ENCODE data around the gene FIGN.

DNA sequence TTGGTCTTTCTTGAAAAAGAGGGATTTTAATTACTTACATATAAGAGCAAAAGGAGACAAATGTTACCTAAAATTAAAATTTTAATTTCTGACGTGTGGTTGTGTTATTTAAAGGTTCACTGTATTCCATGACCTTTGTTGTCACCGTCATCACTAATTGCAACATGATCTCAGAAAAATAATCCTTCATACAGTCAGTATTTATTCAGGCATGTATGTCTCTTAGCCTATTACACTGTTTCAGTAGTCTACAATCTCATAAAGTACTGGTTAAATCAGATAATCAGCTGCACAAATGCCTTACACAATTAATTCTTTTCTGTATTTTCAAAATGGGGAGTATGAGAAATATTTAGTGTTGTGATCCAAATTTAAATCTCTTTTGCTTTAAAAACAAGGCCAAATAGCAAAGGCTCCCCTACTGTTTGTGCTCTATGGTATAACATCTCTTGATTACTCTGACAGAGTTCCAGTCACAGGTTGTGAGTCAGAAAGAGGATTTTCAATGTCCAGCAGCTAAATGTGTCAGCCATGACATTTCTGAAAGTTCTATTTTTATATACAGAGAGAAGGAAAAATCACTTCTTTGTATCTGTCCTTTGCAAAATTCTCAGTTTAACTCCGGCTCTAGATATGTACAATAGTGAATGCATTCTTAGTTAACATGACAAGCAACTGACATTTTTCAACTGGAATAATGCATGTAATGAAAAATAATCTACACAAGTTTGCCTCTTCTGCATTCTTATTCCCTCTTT, 184.0 kb downstream of the FIGN start:
- TF ChIP-seq, protein P1, sequence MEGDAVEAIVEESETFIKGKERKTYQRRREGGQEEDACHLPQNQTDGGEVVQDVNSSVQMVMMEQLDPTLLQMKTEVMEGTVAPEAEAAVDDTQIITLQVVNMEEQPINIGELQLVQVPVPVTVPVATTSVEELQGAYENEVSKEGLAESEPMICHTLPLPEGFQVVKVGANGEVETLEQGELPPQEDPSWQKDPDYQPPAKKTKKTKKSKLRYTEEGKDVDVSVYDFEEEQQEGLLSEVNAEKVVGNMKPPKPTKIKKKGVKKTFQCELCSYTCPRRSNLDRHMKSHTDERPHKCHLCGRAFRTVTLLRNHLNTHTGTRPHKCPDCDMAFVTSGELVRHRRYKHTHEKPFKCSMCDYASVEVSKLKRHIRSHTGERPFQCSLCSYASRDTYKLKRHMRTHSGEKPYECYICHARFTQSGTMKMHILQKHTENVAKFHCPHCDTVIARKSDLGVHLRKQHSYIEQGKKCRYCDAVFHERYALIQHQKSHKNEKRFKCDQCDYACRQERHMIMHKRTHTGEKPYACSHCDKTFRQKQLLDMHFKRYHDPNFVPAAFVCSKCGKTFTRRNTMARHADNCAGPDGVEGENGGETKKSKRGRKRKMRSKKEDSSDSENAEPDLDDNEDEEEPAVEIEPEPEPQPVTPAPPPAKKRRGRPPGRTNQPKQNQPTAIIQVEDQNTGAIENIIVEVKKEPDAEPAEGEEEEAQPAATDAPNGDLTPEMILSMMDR (IDR thresholded peaks at IDR 0.05; ENCODE audit: low read depth, low read length, missing input control) = no peak
- no peak for TF ChIP-seq SP1 (IDR thresholded peaks at IDR 0.05)
- no peak for TF ChIP-seq RAD21 (IDR thresholded peaks at IDR 0.05)
- TF ChIP-seq, protein P2, sequence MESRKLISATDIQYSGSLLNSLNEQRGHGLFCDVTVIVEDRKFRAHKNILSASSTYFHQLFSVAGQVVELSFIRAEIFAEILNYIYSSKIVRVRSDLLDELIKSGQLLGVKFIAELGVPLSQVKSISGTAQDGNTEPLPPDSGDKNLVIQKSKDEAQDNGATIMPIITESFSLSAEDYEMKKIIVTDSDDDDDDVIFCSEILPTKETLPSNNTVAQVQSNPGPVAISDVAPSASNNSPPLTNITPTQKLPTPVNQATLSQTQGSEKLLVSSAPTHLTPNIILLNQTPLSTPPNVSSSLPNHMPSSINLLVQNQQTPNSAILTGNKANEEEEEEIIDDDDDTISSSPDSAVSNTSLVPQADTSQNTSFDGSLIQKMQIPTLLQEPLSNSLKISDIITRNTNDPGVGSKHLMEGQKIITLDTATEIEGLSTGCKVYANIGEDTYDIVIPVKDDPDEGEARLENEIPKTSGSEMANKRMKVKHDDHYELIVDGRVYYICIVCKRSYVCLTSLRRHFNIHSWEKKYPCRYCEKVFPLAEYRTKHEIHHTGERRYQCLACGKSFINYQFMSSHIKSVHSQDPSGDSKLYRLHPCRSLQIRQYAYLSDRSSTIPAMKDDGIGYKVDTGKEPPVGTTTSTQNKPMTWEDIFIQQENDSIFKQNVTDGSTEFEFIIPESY (IDR thresholded peaks at IDR 0.05) = no peak
- TF ChIP-seq, protein P3, sequence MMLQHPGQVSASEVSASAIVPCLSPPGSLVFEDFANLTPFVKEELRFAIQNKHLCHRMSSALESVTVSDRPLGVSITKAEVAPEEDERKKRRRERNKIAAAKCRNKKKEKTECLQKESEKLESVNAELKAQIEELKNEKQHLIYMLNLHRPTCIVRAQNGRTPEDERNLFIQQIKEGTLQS (IDR thresholded peaks at IDR 0.05) = no peak
- TF ChIP-seq, protein P4, sequence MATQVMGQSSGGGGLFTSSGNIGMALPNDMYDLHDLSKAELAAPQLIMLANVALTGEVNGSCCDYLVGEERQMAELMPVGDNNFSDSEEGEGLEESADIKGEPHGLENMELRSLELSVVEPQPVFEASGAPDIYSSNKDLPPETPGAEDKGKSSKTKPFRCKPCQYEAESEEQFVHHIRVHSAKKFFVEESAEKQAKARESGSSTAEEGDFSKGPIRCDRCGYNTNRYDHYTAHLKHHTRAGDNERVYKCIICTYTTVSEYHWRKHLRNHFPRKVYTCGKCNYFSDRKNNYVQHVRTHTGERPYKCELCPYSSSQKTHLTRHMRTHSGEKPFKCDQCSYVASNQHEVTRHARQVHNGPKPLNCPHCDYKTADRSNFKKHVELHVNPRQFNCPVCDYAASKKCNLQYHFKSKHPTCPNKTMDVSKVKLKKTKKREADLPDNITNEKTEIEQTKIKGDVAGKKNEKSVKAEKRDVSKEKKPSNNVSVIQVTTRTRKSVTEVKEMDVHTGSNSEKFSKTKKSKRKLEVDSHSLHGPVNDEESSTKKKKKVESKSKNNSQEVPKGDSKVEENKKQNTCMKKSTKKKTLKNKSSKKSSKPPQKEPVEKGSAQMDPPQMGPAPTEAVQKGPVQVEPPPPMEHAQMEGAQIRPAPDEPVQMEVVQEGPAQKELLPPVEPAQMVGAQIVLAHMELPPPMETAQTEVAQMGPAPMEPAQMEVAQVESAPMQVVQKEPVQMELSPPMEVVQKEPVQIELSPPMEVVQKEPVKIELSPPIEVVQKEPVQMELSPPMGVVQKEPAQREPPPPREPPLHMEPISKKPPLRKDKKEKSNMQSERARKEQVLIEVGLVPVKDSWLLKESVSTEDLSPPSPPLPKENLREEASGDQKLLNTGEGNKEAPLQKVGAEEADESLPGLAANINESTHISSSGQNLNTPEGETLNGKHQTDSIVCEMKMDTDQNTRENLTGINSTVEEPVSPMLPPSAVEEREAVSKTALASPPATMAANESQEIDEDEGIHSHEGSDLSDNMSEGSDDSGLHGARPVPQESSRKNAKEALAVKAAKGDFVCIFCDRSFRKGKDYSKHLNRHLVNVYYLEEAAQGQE (IDR thresholded peaks at IDR 0.05) = no peak
- TF ChIP-seq TAF1 (conservative IDR thresholded peaks at IDR 0.05) = no peak

Data from liver (tissue), 3 donors.